SU-DHL-6 (cell line): ENCODE measurements around the gene ZNF775.

Experiments
- H2AFZ ChIP-seq: fragments of 200-600 bp; sonication (generic); 2 replicates; pipeline ENCODE4 v1.6.1; 2014; ENCODE audit warnings: low read depth, mild to moderate bottlenecking, moderate library complexity, mixed read lengths, antibody characterized with exemption, low read length; ENCODE audit not compliant: severe bottlenecking
- H3F3A ChIP-seq: fragments of 200-600 bp; shearing (Covaris generic); 2 replicates; pipeline ENCODE4 v1.6.0; 2016; ENCODE audit warnings: antibody characterized with exemption, mild to moderate bottlenecking; ENCODE audit not compliant: insufficient read depth
- H3K27ac ChIP-seq: fragments of 200-600 bp; sonication (generic); 2 replicates; pipeline ENCODE4 v1.5.1; 2016; ENCODE audit warnings: low read depth, mild to moderate bottlenecking, low read length, moderate library complexity, mixed read lengths
- H3K27me3 ChIP-seq: fragments of 200-600 bp; sonication (generic), shearing (Covaris generic); 2 replicates; pipeline ENCODE4 v1.6.0; 2014; ENCODE audit warnings: mild to moderate bottlenecking, low read length
- H3K36me3 ChIP-seq: fragments of 200-600 bp; sonication (generic); 2 replicates; pipeline ENCODE4 v1.6.1; 2014; ENCODE audit warnings: mild to moderate bottlenecking, low read length, mixed read lengths
- H3K4me2 ChIP-seq: fragments of 300-600, 200-600 bp; shearing (Covaris generic), sonication (generic); 2 replicates; pipeline ENCODE4 v1.6.0; 2014; ENCODE audit warnings: low read length, low read depth, mild to moderate bottlenecking; ENCODE audit not compliant: poor library complexity, severe bottlenecking
- H3K4me3 ChIP-seq: fragments of 200-600 bp; sonication (generic); 2 replicates; pipeline ENCODE4 v1.5.1; 2014; ENCODE audit warnings: antibody characterized with exemption, low read length, mild to moderate bottlenecking, mixed read lengths; ENCODE audit not compliant: insufficient read depth, poor library complexity, severe bottlenecking
- H3K79me2 ChIP-seq: fragments of 200-600 bp; sonication (generic); 2 replicates; pipeline ENCODE4 v1.6.1; 2014; ENCODE audit warnings: mild to moderate bottlenecking, low read length, moderate library complexity; ENCODE audit not compliant: insufficient read depth
- H3K9ac ChIP-seq: fragments of 200-600 bp; sonication (generic); 2 replicates; pipeline ENCODE4 v1.7.0; 2014; ENCODE audit warnings: mild to moderate bottlenecking, low read length
- H3K9me2 ChIP-seq: fragments of 200-600 bp; sonication (generic); replicated peaks from 2 replicates; pipeline ENCODE4 v1.6.1; 2014; ENCODE audit warnings: low read length; ENCODE audit not compliant: insufficient read depth
- H3K9me3 ChIP-seq: fragments of 200-600 bp; sonication (generic); 2 replicates; pipeline ENCODE4 v1.6.1; 2014; ENCODE audit warnings: low read length, mixed read lengths; ENCODE audit not compliant: insufficient read depth
- H4K20me1 ChIP-seq: fragments of 200-600 bp; sonication (generic); 2 replicates; pipeline ENCODE4 v1.6.1; 2014; ENCODE audit warnings: low read depth, mild to moderate bottlenecking, antibody characterized with exemption, low read length, moderate library complexity, mixed read lengths
- EZH2phosphoT487 ChIP-seq: fragments of 200-600 bp; sonication (generic), shearing (Covaris generic); conservative IDR thresholded peaks from 2 replicates; pipeline ENCODE4 v1.6.1; 2018; ENCODE audit warnings: mild to moderate bottlenecking, antibody characterized with exemption, low read length, moderate library complexity, mixed read lengths
- TF ChIP-seq, protein P1 (sequence below): fragments of 200-600 bp; sonication (generic); IDR thresholded peaks from one replicate; pipeline ENCODE4 v1.5.1; 2017; ENCODE audit warnings: antibody characterized with exemption, mild to moderate bottlenecking, low read length, moderate library complexity; ENCODE audit not compliant: insufficient read depth, poor library complexity, severe bottlenecking

The ZNF775 gene

DNA sequence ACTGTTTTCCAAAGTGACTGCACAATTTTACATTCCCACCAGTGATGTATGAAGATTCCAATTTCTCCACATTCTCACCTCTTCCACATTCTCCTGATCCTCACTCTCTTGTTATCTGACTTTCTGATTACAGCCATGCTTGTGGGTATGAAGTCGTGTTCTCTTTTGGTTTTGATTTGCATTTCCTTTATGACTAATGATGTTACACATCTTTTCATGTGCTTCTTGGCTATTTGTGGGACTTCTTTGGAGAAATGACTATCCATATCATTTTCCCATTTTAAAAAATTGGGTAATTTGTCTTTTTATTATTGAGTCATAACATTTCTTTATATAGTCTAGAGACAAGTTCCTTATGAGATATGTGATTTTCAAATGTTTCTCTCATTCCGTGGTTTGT lies 60.8 kb downstream of the ZNF775 start:
- TF ChIP-seq, protein P1, sequence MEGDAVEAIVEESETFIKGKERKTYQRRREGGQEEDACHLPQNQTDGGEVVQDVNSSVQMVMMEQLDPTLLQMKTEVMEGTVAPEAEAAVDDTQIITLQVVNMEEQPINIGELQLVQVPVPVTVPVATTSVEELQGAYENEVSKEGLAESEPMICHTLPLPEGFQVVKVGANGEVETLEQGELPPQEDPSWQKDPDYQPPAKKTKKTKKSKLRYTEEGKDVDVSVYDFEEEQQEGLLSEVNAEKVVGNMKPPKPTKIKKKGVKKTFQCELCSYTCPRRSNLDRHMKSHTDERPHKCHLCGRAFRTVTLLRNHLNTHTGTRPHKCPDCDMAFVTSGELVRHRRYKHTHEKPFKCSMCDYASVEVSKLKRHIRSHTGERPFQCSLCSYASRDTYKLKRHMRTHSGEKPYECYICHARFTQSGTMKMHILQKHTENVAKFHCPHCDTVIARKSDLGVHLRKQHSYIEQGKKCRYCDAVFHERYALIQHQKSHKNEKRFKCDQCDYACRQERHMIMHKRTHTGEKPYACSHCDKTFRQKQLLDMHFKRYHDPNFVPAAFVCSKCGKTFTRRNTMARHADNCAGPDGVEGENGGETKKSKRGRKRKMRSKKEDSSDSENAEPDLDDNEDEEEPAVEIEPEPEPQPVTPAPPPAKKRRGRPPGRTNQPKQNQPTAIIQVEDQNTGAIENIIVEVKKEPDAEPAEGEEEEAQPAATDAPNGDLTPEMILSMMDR = no peak
- no peak for TF ChIP-seq EZH2phosphoT487
- Histone ChIP-seq H3K27me3 (no peaks in the 10 kb centered on the region), H2AFZ (no peak overlapping the region), H3K27ac (no peak overlapping the region), H3K36me3 (no peaks in the 10 kb centered on the region), H3K9me2 (no peaks in the 10 kb centered on the region), H3K4me2 (no peak overlapping the region), H4K20me1 (0 out of 2 replicates have a peak, but pooled peaks cover 3% of the 10 kb centered on the region), H3K9ac (no peak overlapping the region), H3K9me3 (no peaks in the 10 kb centered on the region), H3K79me2 (no peaks in the 10 kb centered on the region), H3F3A (peaks cover 6% of the 10 kb centered on the region; the same call in 1 of the 2 replicates), H3K4me3 (no peak overlapping the region)

DNA sequence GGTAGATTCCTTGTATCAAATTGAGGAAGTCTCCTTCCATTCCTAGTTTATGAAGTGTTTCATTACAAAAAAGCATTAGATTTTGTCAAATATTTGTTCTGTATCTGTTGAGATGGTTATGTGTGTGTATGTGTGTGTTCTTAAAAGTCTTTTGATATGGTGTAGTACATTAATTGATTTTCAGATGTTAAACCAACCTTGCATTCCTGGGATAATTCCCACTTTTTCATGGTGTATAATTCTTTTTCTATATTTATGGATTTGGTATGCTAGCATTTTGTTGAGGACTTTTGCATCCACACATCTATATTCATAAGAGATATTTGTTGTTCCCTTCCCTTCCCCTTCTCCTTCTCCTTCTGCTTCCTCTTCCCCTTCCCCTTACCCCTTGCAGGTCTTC lies 62.4 kb downstream of the ZNF775 start:
- Histone ChIP-seq H2AFZ (no peak overlapping the region), H3K36me3 (no peaks in the 10 kb centered on the region), H3K9me2 (no peaks in the 10 kb centered on the region), H4K20me1 (0 out of 2 replicates have a peak, but pooled peaks cover 3% of the 10 kb centered on the region), H3K27me3 (no peaks in the 10 kb centered on the region), H3F3A (no peaks in the 10 kb centered on the region), H3K4me3 (no peak overlapping the region), H3K4me2 (no peak overlapping the region), H3K27ac (no peak overlapping the region), H3K79me2 (no peaks in the 10 kb centered on the region), H3K9ac (no peak overlapping the region), H3K9me3 (no peaks in the 10 kb centered on the region)
- TF ChIP-seq EZH2phosphoT487 = no peak
- TF ChIP-seq, protein P1 = no peak

DNA sequence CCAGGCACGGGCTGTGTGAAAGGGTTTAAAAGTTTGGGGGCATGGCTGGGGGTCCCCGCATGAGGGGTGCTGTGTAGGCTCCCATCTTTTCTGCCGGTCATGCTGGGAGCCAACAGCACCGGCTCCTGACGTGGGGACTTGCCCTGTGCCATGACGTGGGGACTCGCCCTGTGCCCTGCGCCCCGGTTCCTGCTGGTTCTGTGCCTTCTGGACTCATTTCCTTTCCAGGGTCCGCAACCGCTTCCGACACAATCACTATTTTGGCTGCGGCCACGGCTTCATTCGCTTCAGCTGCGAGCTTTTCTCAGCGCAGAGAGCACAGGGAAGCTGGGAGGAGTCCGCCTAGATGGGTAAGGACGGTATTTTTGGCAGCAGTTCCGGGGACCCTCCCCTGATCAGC lies 63.7 kb downstream of the ZNF775 start:
- no peaks in the 10 kb centered on the region for H3K9me2 ChIP-seq
- H3K4me2 ChIP-seq = no peak overlapping the region
- H3K4me3 ChIP-seq = no peak overlapping the region
- no peak overlapping the region for H2AFZ ChIP-seq
- H3K27ac ChIP-seq = no peak overlapping the region
- H3K36me3 ChIP-seq = no peaks in the 10 kb centered on the region
- no peaks in the 10 kb centered on the region for H3F3A ChIP-seq
- H4K20me1 ChIP-seq = no peaks in the 10 kb centered on the region
- H3K9me3 ChIP-seq = no peaks in the 10 kb centered on the region
- TF ChIP-seq, protein P1 = no peak
- TF ChIP-seq EZH2phosphoT487 = no peak
- H3K79me2 ChIP-seq = no peaks in the 10 kb centered on the region
- H3K9ac ChIP-seq = no peak overlapping the region
- no peaks in the 10 kb centered on the region for H3K27me3 ChIP-seq
